ENCODE data around the gene TMEM132D.

The TMEM132D gene

DNA sequence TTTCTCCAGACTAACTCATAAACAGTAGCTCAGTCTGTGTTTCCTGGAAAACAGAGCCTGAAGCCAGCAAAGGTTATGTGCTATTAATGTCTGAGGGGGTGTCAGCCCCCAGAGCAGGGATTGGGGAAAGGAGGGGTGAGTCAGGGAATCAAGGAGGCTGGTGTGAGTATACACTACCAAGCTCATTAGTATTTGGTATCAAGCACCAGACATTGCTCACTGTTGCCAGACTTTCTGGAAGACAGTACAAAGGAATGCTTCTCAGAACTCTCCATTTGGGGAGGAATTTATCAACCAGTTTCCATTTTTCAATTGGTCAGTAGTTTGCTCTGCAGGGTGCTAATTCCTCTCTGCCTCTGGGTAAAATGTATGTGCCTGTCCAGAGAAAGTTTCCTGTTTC is 607.2 kb downstream of the TMEM132D start:
- no peak overlapping the region for H3K4me3 ChIP-seq (replicated peaks in 1 of 2; ENCODE audit: low read depth in 2 of 2, low read length in 2 of 2)
- TF ChIP-seq, protein P1, sequence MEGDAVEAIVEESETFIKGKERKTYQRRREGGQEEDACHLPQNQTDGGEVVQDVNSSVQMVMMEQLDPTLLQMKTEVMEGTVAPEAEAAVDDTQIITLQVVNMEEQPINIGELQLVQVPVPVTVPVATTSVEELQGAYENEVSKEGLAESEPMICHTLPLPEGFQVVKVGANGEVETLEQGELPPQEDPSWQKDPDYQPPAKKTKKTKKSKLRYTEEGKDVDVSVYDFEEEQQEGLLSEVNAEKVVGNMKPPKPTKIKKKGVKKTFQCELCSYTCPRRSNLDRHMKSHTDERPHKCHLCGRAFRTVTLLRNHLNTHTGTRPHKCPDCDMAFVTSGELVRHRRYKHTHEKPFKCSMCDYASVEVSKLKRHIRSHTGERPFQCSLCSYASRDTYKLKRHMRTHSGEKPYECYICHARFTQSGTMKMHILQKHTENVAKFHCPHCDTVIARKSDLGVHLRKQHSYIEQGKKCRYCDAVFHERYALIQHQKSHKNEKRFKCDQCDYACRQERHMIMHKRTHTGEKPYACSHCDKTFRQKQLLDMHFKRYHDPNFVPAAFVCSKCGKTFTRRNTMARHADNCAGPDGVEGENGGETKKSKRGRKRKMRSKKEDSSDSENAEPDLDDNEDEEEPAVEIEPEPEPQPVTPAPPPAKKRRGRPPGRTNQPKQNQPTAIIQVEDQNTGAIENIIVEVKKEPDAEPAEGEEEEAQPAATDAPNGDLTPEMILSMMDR (IDR thresholded peaks at IDR 0.05; ENCODE audit: low read depth, low read length): no peak
- no peak for DNase-seq (ENCODE audit: low read depth in 2 of 2)

DNA sequence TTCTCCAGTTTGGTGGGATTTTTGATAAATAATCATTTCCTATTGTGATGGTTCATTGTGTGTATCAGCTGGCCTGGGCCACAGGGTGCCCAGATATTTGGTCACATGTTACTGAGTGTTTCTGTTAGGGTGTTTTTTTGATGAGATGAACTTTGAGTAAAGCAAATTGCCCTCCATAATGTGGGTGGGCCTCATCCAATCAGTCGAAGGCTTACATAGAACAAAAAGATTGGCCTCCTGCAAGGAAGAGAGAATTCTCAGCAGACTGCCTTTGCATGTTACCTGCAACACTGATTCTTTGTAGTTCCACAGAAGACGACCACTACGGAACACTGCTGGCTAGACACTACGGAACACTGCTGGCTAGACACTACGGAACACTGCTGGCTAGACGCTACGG is 609.0 kb downstream of the TMEM132D start:
- TF ChIP-seq, protein P1 (IDR thresholded peaks at IDR 0.05; ENCODE audit: low read depth, low read length): no peak
- H3K4me3 ChIP-seq (replicated peaks in 1 of 2; ENCODE audit: low read depth in 2 of 2, low read length in 2 of 2): no peak overlapping the region
- DNase-seq (ENCODE audit: low read depth in 2 of 2): no peak

DNA sequence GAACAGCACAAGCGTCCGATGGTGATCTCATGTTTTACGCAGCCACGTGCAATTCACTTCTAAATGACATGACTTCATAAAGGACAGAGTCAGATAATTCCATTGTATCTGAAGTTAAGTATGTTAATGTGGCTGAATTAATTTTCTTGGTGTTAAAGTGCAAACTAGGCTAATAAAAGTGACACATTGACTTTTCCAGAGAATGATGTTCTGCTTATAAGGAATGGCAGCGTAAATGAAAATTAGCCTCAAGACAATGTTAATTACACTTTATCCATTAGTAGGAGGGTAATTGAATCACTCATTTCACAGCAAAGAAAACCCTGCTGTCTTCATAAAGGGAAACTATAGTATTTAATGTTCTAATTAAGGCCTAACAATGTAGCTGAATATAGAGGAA is 624.1 kb downstream of the TMEM132D start:
- DNase-seq (ENCODE audit: low read depth in 2 of 2): no peak
- no peak overlapping the region for H3K4me3 ChIP-seq (replicated peaks in 1 of 2; ENCODE audit: low read depth in 2 of 2, low read length in 2 of 2)
- TF ChIP-seq, protein P1 (IDR thresholded peaks at IDR 0.05; ENCODE audit: low read depth, low read length): no peak

- no peak for DNase-seq (ENCODE audit: low read depth in 2 of 2)
- no peak overlapping the region for H3K4me3 ChIP-seq (replicated peaks in 1 of 2; ENCODE audit: low read depth in 2 of 2, low read length in 2 of 2)
- TF ChIP-seq, protein P1 (IDR thresholded peaks at IDR 0.05; ENCODE audit: low read depth, low read length): no peak
These were observed 627.3 kb downstream of the TMEM132D start for GRCh38 chr12:129276361-129277060.

GRCh38 chr12:129269756-129270495 is 633.9 kb downstream of the TMEM132D start:
- TF ChIP-seq, protein P1 (IDR thresholded peaks at IDR 0.05; ENCODE audit: low read depth, low read length): no peak
- H3K4me3 ChIP-seq (replicated peaks in 1 of 2; ENCODE audit: low read depth in 2 of 2, low read length in 2 of 2): no peak overlapping the region
- DNase-seq (ENCODE audit: low read depth in 2 of 2): no peak

- H3K4me3 ChIP-seq (replicated peaks in 1 of 2; ENCODE audit: low read depth in 2 of 2, low read length in 2 of 2): no peak overlapping the region
- DNase-seq (ENCODE audit: low read depth in 2 of 2): no peak
- TF ChIP-seq, protein P1 (IDR thresholded peaks at IDR 0.05; ENCODE audit: low read depth, low read length): no peak
These were observed 645.0 kb downstream of the TMEM132D start for GRCh38 chr12:129258781-129259318.
